Heart right ventricle (tissue), 16 donors: Measurements from ENCODE around the gene LDLRAP1. TPM values are rescaled to one million over a fixed set of nuclear protein-coding genes. Genes with fewer than 3 reads are reported as not detected.
A peak's percentile ranks its signal among the peaks of the same experiment; 100 is the strongest.

ENCODE experiments used
- ATAC-seq, 8 donors: fragments of 200-7000 bp; cut with Tn5 transposase; one replicate each; pipeline ENCODE4 v1.9.1; 2020; ENCODE audit warnings: mild to moderate bottlenecking in 8 of 8, moderate library complexity in 8 of 8, moderate number of reproducible peaks in 1 of 8
- DNase-seq, 2 donors: peaks; one replicate each; pipeline ENCODE4 v3.0.0-alpha.2; 2020
- H3K27ac ChIP-seq, 10 donors: fragments of 200-600 bp; sonication (generic) in 2 of 10; one replicate each; pipeline versions ENCODE4 v1.5.0 to v1.8.0; 2020 to 2022; ENCODE audit warnings: mild to moderate bottlenecking in 3 of 10
- H3K27me3 ChIP-seq, 7 donors: fragments of 200-600 bp; one replicate each; pipeline ENCODE4 v1.8.0; 2021 to 2022; ENCODE audit warnings: mild to moderate bottlenecking in 2 of 7
- H3K36me3 ChIP-seq, 9 donors: fragments of 200-600 bp; sonication (generic) in 1 of 9; one replicate each; pipeline versions ENCODE4 v1.5.0 to v1.8.0; 2020 to 2022; ENCODE audit warnings: mild to moderate bottlenecking in 2 of 9
- H3K4me1 ChIP-seq, 9 donors: fragments of 200-600 bp; sonication (generic) in 1 of 9; one replicate each; pipeline versions ENCODE4 v1.5.0 to v1.8.0; 2020 to 2022; ENCODE audit warnings: mild to moderate bottlenecking in 4 of 9
- H3K4me3 ChIP-seq, 10 donors: fragments of 200-600 bp; sonication (generic) in 2 of 10; one replicate each; pipeline versions ENCODE4 v1.5.0 to v1.8.0; 2020 to 2022; ENCODE audit warnings: mild to moderate bottlenecking in 7 of 10, moderate library complexity in 2 of 10
- H3K9me3 ChIP-seq, 11 donors: fragments of 200-600 bp in 10 of 11; sonication (generic) in 2 of 11; one replicate each; pipeline versions ENCODE4 v1.5.0 to v1.8.0; 2013 to 2022; ENCODE audit warnings: mild to moderate bottlenecking in 2 of 11, control low read depth in 1 of 11, moderate library complexity in 1 of 11
- WGBS, 2 donors: extraction: QIAGEN DNeasy Blood & Tissue Kit; methylation state at CpG; one replicate each; pipeline ENCODE4 v1.1.7; 2013; ENCODE audit warnings: inconsistent platforms in 1 of 2; 5-methylcytosine and 5-hydroxymethylcytosine counted together
- intact Hi-C, 10 donors: fragments of 100-400 bp; cut with DNase I; formaldehyde crosslinking; loops; one replicate each; pipeline versions ENCODE4 v1.11.1 to v1.14.2; 2022
- long read RNA-seq, 3 donors: library from polyadenylated mRNA; unstranded; transcript quantifications; one replicate each; pipeline ENCODE4 v2.0.0, GENCODE V29; 2020 to 2021
- polyA plus RNA-seq, 2 donors: library from polyadenylated mRNA; stranded (reverse); fragments of 200-250 nt; gene quantifications; one replicate each; pipeline ENCODE4 v1.2.3, GENCODE V29; 2013
- total RNA-seq, 10 donors: library from RNA; stranded (reverse); fragmentation: NEBNext Ultra II Directional in 3 of 10; extraction: Animal tissue kit (Norgen Biotek cat#: 25700) in 3 of 10; gene quantifications; one replicate each; pipeline versions ENCODE4 v1.2.1 to v1.2.4, GENCODE V29; 2021 to 2023
- TF ChIP-seq, protein P1 (sequence below), 9 donors: fragments of 200-600 bp; sonication (generic) in 2 of 9; IDR thresholded peaks; one replicate each; pipeline versions ENCODE4 v1.5.0 to v1.8.0; 2021 to 2022; ENCODE audit warnings: antibody characterized with exemption in 9 of 9, mild to moderate bottlenecking in 5 of 9, moderate library complexity in 1 of 9
- donor health status: Arrhythmogenic right ventricular cardiomyopathy.
- donor health status: ischemic (EF 13 %, LVEDD 7.1; RV severe dilation, severe dysfunction).
- donor health status: healthy with polysubstance abuse.
- donor health status: DM: no; HTN: yes; CAD: no.
- donor health status: DM: no; HTN: no; CAD: no.
- donor health status: ischemic (EF 25% LVEDD 6.9; RV normal size, moderate dysfunction).
- donor health status: ischemic (EF 25% LVEDD 5.7; RV mildly dilated, moderate dysfunction).
- donor health status: healthy.
- donor health status: DM: yes; HTN: yes; CAD: no.
- donor health status: Ischemic cardiomyopathy.
- donor health status: ischemic (EF 35%, LVEDD 5.7; RV mildly dilated, moderate dysfunction).
- donor health status: nonischemic (EF 11% LVEDD 7.7; RV severe dilation, severe dysfunction).
- donor health status: DM: yes; HTN: yes; CAD: no.
- donor health status: PGD.
- donor health status: ischemic (EF 29% LVEDD 5.4; RV normal size, mild dysfunction).
- donor health status: nonischemic (EF 23%, LVEDD 6.1; RV moderate dilation, normal function).

The LDLRAP1 gene, protein sequence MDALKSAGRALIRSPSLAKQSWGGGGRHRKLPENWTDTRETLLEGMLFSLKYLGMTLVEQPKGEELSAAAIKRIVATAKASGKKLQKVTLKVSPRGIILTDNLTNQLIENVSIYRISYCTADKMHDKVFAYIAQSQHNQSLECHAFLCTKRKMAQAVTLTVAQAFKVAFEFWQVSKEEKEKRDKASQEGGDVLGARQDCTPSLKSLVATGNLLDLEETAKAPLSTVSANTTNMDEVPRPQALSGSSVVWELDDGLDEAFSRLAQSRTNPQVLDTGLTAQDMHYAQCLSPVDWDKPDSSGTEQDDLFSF
- total RNA-seq (10 to 100 TPM in 6 of 10 donors, 1 to 10 TPM in 4; 8.5 to 16.1 (median 11.6) TPM), polyA plus RNA-seq (10 to 100 TPM in 1 of 2 donors, 1 to 10 TPM in 1; 9.9 to 10.5 TPM)
- long read RNA-seq, donor 1, transcript LDLRAP1-201 (9 exons, 2,940 nt) = major isoform, 21 of 49 reads
- long read RNA-seq, donor 1, partial matches to known transcripts = 3 of 49 reads
- long read RNA-seq, donor 1, other reads (novel, unspliced or antisense) = 25 of 49 reads
- long read RNA-seq, donor 2, transcript LDLRAP1-201 (9 exons, 2,940 nt) = major isoform, 20 of 40 reads
- long read RNA-seq, donor 2, partial matches to known transcripts = 14 of 40 reads
- long read RNA-seq, donor 2, other reads (novel, unspliced or antisense) = 5 of 40 reads
- long read RNA-seq, donor 3, transcript LDLRAP1-201 (9 exons, 2,940 nt) = major isoform, 32 of 105 reads
- long read RNA-seq, donor 3, transcript LDLRAP1-205 (4 exons, 657 nt) = minor isoform, 5 of 105 reads
- long read RNA-seq, donor 3, partial matches to known transcripts = 61 of 105 reads
- long read RNA-seq, donor 3, other reads (novel, unspliced or antisense) = 7 of 105 reads

DNA sequence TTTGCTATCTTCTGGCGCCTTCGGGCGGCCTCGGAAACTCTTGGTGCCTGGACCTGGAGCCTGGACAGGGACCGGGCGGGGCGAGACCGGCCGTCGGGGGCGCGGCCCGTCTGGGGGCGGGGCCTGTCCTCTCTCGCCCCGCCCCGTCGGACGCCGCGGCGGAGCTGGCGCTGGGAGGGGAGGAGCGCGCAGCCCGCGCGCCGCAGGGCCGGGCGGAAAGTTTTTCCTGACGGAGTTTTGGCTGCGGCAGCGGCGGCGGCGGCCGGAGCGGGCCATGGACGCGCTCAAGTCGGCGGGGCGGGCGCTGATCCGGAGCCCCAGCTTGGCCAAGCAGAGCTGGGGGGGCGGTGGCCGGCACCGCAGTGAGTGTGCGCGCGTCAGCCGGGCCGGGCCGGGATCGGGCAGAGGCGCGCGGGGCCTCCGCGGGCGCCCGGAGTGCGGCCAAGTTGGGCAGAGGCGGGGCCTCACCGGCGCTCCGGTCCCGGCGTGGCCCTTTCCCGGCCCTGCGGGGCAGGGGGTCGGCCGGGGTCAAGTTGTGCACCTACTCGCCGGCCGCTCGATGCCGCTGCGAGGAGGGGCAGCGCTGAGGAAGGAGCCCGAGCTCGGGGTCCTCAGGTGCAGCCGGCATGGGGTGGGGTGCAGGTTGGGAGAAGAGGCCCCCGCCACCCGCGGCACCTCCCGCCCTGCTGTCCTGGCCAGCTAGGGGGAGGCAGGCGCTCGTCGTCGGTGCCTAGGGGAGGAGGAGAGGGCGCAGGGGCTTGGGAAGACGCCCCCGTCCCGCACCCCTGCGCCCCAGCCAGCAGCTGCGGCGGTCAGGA lies at the start of gene LDLRAP1:
TSS of gene LDLRAP1 (plus strand) at position 182 of the 818 bp plus-strand sequence. CDS start at position 275, 93 bp downstream.
- no peaks in the 10 kb centered on the region for H3K36me3 ChIP-seq

DNA sequence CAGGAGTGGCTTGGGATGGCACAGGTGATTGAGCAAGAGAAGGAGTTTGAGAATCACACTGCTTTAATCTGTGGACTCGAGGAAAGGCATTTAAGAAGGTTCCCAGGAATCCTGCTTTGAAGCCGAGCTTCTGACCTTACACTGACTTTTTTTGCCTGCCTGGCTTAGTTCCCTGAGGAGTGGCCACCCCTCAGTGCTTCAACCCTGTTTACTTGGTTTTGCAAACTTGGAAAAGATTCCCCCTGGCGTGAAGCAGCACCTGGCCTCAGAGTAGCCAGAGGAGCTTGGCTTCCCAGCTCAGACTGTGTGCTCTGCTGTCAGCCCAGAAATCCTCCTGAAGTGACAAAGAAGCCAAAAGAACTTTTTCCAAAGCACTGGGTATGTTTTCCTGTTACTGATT lies 48.5 kb upstream of the LDLRAP1 start:
- H3K9me3 ChIP-seq = no peaks in the 10 kb centered on the region
- peaks cover 0 to 100% (median 49%) of the 10 kb centered on the region in 9 donors for H3K36me3 ChIP-seq
- TF ChIP-seq, protein P1, sequence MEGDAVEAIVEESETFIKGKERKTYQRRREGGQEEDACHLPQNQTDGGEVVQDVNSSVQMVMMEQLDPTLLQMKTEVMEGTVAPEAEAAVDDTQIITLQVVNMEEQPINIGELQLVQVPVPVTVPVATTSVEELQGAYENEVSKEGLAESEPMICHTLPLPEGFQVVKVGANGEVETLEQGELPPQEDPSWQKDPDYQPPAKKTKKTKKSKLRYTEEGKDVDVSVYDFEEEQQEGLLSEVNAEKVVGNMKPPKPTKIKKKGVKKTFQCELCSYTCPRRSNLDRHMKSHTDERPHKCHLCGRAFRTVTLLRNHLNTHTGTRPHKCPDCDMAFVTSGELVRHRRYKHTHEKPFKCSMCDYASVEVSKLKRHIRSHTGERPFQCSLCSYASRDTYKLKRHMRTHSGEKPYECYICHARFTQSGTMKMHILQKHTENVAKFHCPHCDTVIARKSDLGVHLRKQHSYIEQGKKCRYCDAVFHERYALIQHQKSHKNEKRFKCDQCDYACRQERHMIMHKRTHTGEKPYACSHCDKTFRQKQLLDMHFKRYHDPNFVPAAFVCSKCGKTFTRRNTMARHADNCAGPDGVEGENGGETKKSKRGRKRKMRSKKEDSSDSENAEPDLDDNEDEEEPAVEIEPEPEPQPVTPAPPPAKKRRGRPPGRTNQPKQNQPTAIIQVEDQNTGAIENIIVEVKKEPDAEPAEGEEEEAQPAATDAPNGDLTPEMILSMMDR (IDR thresholded peaks at IDR 0.05) = no peak
- no peak overlapping the region for H3K4me3 ChIP-seq
- peaks cover 0 to 2% (median 0%) of the 10 kb centered on the region in 9 donors for H3K4me1 ChIP-seq
- no peak for ATAC-seq
- WGBS, 2 donors = 91% methylated on average over 3 of the region's 3 CpGs
- no peaks in the 10 kb centered on the region for H3K27me3 ChIP-seq
- no peak for DNase-seq
- H3K27ac ChIP-seq = no peak overlapping the region
- intact Hi-C loops = loop anchor here in 1 of 10 donors (10.0 kb wide), 1 partner anchor 210 kb away; no protein-coding TSS in a partner anchor

More for the DNA sequence above, at the start of gene LDLRAP1:
- intact Hi-C loops = loop anchor here in 1 of 10 donors (5.0 kb wide), 1 partner anchor 159 kb away; no protein-coding TSS in a partner anchor
- TF ChIP-seq, protein P1 (IDR thresholded peaks at IDR 0.05) = peak in 2 of 9 donors; percentile 11 to 22
- DNase-seq (peak; percentile 69 to 84), ATAC-seq (peak; percentile 92 to 98 (median 96))
- Histone ChIP-seq H3K27me3 (no peaks in the 10 kb centered on the region), H3K4me3 (peak within 1 kb of the TSS; percentile 81 to 99 (median 93)), H3K9me3 (no peaks in the 10 kb centered on the region), H3K27ac (peak within 1 kb of the TSS; percentile 71 to 96 (median 90)), H3K4me1 (peaks cover 9 to 57% (median 28%) of the 10 kb centered on the region in 9 donors)
- 0 to 1% methylated on average over 75 to 98 of the region's 99 CpGs for WGBS, 2 donors

DNA sequence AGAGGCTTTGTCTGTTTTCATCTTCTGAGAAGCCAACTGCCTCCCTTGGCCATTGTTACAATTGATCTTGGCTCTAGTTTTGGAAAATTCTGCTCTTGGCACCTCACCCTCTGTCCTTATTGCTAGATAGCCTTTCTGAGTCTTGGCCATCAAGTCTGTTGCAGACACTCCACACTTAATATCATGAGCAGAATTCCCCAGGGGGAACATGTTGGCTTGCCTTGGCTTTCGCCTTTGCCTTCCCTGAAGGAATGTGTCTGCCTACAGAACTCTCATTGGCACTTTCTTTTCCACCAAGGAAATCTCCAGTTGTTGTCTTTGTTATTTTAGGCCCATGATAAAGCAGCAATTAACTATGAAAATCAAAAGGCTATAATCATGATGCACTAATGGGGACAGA lies 42.7 kb upstream of the LDLRAP1 start:
- H3K27me3 ChIP-seq = no peaks in the 10 kb centered on the region
- peak in 2 of 8 donors; percentile 39 to 50 for ATAC-seq
- TF ChIP-seq, protein P1 (IDR thresholded peaks at IDR 0.05) = no peak
- no peak overlapping the region for H3K27ac ChIP-seq
- no peaks in the 10 kb centered on the region for H3K9me3 ChIP-seq
- H3K36me3 ChIP-seq = peaks cover 0 to 56% (median 14%) of the 10 kb centered on the region in 9 donors
- DNase-seq = peak in 1 of 2 donors; percentile 16
- intact Hi-C loops = loop anchor here in 3 of 10 donors (5.0 to 10.0 kb wide), 3 partner anchors 297 to 314 kb away; partner anchors contain the start of gene MTFR1L (in 1 of the 3)
- no peak overlapping the region for H3K4me3 ChIP-seq
- 54 to 58% methylated on average over 1 of the region's 1 CpG for WGBS, 2 donors
- peaks cover 0 to 35% (median 7%) of the 10 kb centered on the region in 9 donors for H3K4me1 ChIP-seq
